ENCODE results near the gene MIDN.
"Not testable (repeated sequence)": the region's sequence is repeated elsewhere in the genome, so short reads cannot be mapped to it uniquely, and the experiment has no call there.

The MIDN gene

DNA sequence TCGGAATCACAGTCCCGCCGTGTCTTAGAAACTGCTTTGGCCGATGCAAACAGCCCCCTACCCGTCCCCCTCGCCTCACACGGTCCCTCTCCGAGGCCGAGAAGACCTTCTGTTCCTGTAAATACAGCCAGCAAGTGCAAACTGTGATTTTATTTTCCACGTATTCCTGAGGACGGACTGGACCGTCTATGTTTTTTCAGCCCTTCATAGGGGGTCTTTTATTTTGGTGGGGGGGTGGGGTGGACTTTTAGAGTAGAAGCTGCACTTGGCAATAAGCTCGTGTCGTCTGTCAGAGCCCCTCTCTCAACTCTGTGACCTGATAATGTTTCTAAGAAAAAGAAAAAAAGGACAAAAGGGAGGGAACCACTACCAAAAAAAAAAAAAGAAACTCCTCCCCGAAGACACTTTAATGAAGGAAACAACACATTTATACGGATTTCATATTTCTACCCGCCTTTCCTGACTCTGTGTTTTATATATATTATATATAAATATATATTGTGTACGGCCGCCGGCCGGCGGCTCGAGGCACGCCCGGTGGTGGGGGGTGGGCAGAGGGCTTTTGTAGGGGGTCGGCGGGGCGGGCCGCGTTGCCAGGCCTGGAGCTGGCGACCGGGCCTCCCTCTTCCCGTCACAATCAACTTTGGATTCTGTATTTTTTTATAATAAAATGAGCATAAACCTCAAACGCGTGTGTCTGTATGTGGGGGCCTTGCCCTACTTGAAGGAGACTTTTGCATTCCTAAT is 52.5 kb downstream of the MIDN start:
- Histone ChIP-seq H3K9me2 (replicated peaks; ENCODE audit: insufficient read depth, low read length) (no peaks in the 10 kb centered on the region), H2AFZ (ENCODE audit: low read length) (no peak overlapping the region), H3K36me3 (replicated peaks; ENCODE audit: insufficient read depth, low read length) (no peaks in the 10 kb centered on the region), H3K4me1 (ENCODE audit: low read length) (no peaks in the 10 kb centered on the region), H3K9ac (ENCODE audit: low read length) (no peak overlapping the region), H3K4me3 (ENCODE audit: low read length) (no peak overlapping the region), H3K79me2 (ENCODE audit: low read length) (no peaks in the 10 kb centered on the region), H3F3A (ENCODE audit: insufficient read depth, low read length) (no peaks in the 10 kb centered on the region), H4K20me1 (ENCODE audit: insufficient read depth, low read length) (no peaks in the 10 kb centered on the region), H3K9me3 (replicated peaks; ENCODE audit: insufficient read depth, low read length) (no peaks in the 10 kb centered on the region), H3K27me3 (replicated peaks; ENCODE audit: insufficient read depth, low read length) (peaks cover 99% of the 10 kb centered on the region), H3K27ac (ENCODE audit: low read length) (no peak overlapping the region), H3K4me2 (ENCODE audit: low read depth, low read length) (no peak overlapping the region)
- TF ChIP-seq EZH2 (optimal IDR thresholded peaks at IDR 0.05; ENCODE audit: low read depth, low read length) (peak; percentile 62), EZH2phosphoT487 (IDR thresholded peaks at IDR 0.05; ENCODE audit: low read length) (no peak)
- DNase-seq = no peak

DNA sequence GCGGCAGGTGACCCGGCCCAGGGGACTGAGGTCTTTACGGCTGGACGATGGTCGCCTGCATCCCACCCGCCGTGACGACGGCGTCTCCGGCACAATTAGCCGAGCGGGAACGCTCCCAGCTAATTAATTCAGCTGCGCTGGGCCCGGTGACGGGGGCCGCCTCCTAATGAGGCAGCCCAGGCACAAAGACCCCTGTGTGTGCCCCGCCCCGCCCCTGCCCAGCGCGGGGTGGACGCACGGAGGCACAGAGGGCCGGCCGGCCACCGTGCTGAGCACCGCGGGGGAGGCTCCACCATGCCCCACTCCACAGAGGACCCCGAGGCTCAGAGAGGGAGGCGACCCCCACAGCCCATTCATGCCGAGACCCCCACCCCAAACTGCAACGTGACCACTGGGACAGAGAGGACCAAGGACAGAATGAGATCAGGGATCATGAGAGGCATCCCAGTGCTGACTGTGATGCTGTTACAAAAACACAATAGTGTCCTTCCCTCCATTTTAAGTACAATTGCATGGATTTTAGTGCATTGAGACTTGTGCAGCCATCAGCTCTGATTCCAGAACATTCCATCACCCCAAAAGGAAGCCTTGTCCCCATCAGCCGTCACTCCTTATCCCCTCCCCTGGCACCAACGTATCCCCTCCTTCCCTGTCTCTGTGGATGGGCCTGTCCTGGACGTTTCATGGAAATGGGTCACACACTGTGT is 54.3 kb downstream of the MIDN start:
- H3K36me3 ChIP-seq (replicated peaks; ENCODE audit: insufficient read depth, low read length) = no peaks in the 10 kb centered on the region
- H3K27me3 ChIP-seq (replicated peaks; ENCODE audit: insufficient read depth, low read length) = peaks cover 88% of the 10 kb centered on the region
- no peak overlapping the region for H3K9ac ChIP-seq (ENCODE audit: low read length)
- H3K9me2 ChIP-seq (replicated peaks; ENCODE audit: insufficient read depth, low read length) = no peaks in the 10 kb centered on the region
- no peaks in the 10 kb centered on the region for H3F3A ChIP-seq (ENCODE audit: insufficient read depth, low read length)
- H3K27ac ChIP-seq (ENCODE audit: low read length) = no peak overlapping the region
- no peak overlapping the region for H2AFZ ChIP-seq (ENCODE audit: low read length)
- no peaks in the 10 kb centered on the region for H4K20me1 ChIP-seq (ENCODE audit: insufficient read depth, low read length)
- H3K4me2 ChIP-seq (ENCODE audit: low read depth, low read length) = no peak overlapping the region
- H3K9me3 ChIP-seq (replicated peaks; ENCODE audit: insufficient read depth, low read length) = no peaks in the 10 kb centered on the region
- H3K4me1 ChIP-seq (ENCODE audit: low read length) = no peaks in the 10 kb centered on the region
- no peak for TF ChIP-seq EZH2phosphoT487 (IDR thresholded peaks at IDR 0.05; ENCODE audit: low read length)
- TF ChIP-seq, protein P1, sequence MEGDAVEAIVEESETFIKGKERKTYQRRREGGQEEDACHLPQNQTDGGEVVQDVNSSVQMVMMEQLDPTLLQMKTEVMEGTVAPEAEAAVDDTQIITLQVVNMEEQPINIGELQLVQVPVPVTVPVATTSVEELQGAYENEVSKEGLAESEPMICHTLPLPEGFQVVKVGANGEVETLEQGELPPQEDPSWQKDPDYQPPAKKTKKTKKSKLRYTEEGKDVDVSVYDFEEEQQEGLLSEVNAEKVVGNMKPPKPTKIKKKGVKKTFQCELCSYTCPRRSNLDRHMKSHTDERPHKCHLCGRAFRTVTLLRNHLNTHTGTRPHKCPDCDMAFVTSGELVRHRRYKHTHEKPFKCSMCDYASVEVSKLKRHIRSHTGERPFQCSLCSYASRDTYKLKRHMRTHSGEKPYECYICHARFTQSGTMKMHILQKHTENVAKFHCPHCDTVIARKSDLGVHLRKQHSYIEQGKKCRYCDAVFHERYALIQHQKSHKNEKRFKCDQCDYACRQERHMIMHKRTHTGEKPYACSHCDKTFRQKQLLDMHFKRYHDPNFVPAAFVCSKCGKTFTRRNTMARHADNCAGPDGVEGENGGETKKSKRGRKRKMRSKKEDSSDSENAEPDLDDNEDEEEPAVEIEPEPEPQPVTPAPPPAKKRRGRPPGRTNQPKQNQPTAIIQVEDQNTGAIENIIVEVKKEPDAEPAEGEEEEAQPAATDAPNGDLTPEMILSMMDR (IDR thresholded peaks at IDR 0.05; ENCODE audit: low read length) = no peak
- no peak for TF ChIP-seq EZH2 (optimal IDR thresholded peaks at IDR 0.05; ENCODE audit: low read depth, low read length)
- no peak overlapping the region for H3K4me3 ChIP-seq (ENCODE audit: low read length)
- no peak for DNase-seq
- H3K79me2 ChIP-seq (ENCODE audit: low read length) = no peaks in the 10 kb centered on the region

DNA sequence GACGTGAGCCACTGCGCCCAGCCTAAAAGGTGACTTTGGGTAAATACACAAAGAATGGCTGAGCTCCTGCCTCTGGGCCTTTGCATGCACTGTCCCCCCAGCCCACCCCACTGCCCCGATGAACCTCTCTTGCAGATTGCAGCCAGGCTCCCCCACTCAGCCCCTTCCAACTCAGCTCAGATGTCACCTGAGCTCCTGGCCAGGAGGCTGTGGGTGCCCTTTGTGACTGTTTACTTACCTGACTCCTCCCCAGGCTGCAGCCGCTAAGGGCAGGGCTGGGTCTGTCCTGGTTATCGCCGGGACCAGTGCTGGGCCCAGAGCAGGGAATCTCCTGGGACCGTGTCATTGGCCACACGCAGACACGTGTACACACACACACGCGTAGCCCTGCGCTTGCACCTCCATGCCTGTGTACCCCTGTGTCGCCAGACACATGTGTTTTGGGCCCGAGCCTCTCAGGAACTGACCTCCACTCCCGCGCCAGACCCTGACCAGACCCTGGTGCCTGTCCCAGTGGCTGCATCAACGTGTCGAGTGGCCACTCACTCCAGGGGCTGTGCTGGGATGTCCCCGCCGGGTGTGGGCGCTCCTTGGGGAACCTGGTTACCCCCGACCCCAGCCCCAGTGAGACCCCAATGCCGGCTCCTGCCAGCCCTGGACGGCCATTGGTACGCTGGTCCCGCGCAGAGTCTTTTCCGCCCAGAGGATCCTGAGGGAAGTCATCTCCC is 56.0 kb downstream of the MIDN start:
- Histone ChIP-seq H3F3A (ENCODE audit: insufficient read depth, low read length) (no peaks in the 10 kb centered on the region), H3K36me3 (replicated peaks; ENCODE audit: insufficient read depth, low read length) (no peaks in the 10 kb centered on the region), H3K79me2 (ENCODE audit: low read length) (no peaks in the 10 kb centered on the region), H3K27me3 (replicated peaks; ENCODE audit: insufficient read depth, low read length) (peaks cover 89% of the 10 kb centered on the region), H3K9me3 (replicated peaks; ENCODE audit: insufficient read depth, low read length) (no peaks in the 10 kb centered on the region), H4K20me1 (ENCODE audit: insufficient read depth, low read length) (no peaks in the 10 kb centered on the region), H2AFZ (ENCODE audit: low read length) (no peak overlapping the region), H3K9me2 (replicated peaks; ENCODE audit: insufficient read depth, low read length) (no peaks in the 10 kb centered on the region), H3K4me2 (ENCODE audit: low read depth, low read length) (no peak overlapping the region), H3K27ac (ENCODE audit: low read length) (no peak overlapping the region), H3K4me3 (ENCODE audit: low read length) (no peak overlapping the region), H3K9ac (ENCODE audit: low read length) (no peak overlapping the region), H3K4me1 (ENCODE audit: low read length) (no peaks in the 10 kb centered on the region)
- peak; percentile 45 for TF ChIP-seq EZH2 (optimal IDR thresholded peaks at IDR 0.05; ENCODE audit: low read depth, low read length)
- TF ChIP-seq EZH2phosphoT487 (IDR thresholded peaks at IDR 0.05; ENCODE audit: low read length) = no peak
- DNase-seq = no peak

DNA sequence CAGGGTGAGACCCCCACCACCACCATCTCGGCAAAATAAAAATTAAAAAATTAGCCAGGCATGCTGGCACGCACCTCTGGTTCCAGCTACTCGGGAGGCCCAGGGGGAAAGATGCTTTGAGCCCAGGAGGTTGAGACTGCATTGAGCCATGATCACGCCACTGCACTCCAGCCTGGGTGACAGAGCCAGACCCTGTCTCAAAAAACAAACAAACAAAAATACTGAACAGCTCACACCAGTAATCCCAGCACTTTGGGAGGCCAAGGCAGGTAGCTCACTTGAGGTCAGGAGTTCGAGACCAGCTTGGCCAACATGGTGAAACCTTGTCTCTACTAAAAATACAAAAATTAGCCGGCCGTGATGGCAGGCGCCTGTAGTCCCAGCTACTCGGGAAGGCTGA is 57.0 kb downstream of the MIDN start:
- not testable (repeated sequence) for H2AFZ ChIP-seq (ENCODE audit: low read length); H3K9me3 ChIP-seq (replicated peaks; ENCODE audit: insufficient read depth, low read length); H3K79me2 ChIP-seq (ENCODE audit: low read length); H3K27ac ChIP-seq (ENCODE audit: low read length); H3K9ac ChIP-seq (ENCODE audit: low read length); H3K4me3 ChIP-seq (ENCODE audit: low read length); H4K20me1 ChIP-seq (ENCODE audit: insufficient read depth, low read length); H3K4me2 ChIP-seq (ENCODE audit: low read depth, low read length); H3F3A ChIP-seq (ENCODE audit: insufficient read depth, low read length); H3K9me2 ChIP-seq (replicated peaks; ENCODE audit: insufficient read depth, low read length); DNase-seq; H3K4me1 ChIP-seq (ENCODE audit: low read length); H3K36me3 ChIP-seq (replicated peaks; ENCODE audit: insufficient read depth, low read length)
- peaks cover 89% of the 10 kb centered on the region for H3K27me3 ChIP-seq (replicated peaks; ENCODE audit: insufficient read depth, low read length)

Data from MM.1S (cell line).